Measurements from ENCODE around the gene ATP8A2. TPM values are rescaled to one million over a fixed set of nuclear protein-coding genes. Genes with fewer than 3 reads are reported as not detected.

Gene ATP8A2
- total RNA-seq, 1 donor from 2014 or later, result not detected

GRCh38 chr13:25756251-25756650, 384.5 kb downstream of the ATP8A2 start:
- FAIRE-seq (no peak), DNase-seq (ENCODE audit: low read depth) (no peak)
- no peak for TF ChIP-seq CTCF (IDR thresholded peaks at IDR 0.05; ENCODE audit: insufficient read depth, low read length, severe bottlenecking)
- Histone ChIP-seq H3K4me3 (ENCODE audit: low read depth, low read length) (no peak overlapping the region), H3K27me3 (ENCODE audit: control insufficient read depth, insufficient read depth, low read length) (no peaks in the 10 kb centered on the region), H3K36me3 (ENCODE audit: control insufficient read depth, insufficient read depth, low read length) (no peaks in the 10 kb centered on the region)

GRCh38 chr13:25756912-25757311, 385.1 kb downstream of the ATP8A2 start:
- Histone ChIP-seq H3K36me3 (ENCODE audit: control insufficient read depth, insufficient read depth, low read length) (no peaks in the 10 kb centered on the region), H3K27me3 (ENCODE audit: control insufficient read depth, insufficient read depth, low read length) (peaks cover 2% of the 10 kb centered on the region), H3K4me3 (ENCODE audit: low read depth, low read length) (no peak overlapping the region)
- no peak for FAIRE-seq
- no peak for TF ChIP-seq CTCF (IDR thresholded peaks at IDR 0.05; ENCODE audit: insufficient read depth, low read length, severe bottlenecking)
- DNase-seq (ENCODE audit: low read depth), result no peak

GRCh38 chr13:25761041-25761440, 389.3 kb downstream of the ATP8A2 start:
- Histone ChIP-seq H3K4me3 (ENCODE audit: low read depth, low read length) (no peak overlapping the region), H3K27me3 (ENCODE audit: control insufficient read depth, insufficient read depth, low read length) (peaks cover 2% of the 10 kb centered on the region), H3K36me3 (ENCODE audit: control insufficient read depth, insufficient read depth, low read length) (no peaks in the 10 kb centered on the region)
- no peak for DNase-seq (ENCODE audit: low read depth)
- no peak for TF ChIP-seq CTCF (IDR thresholded peaks at IDR 0.05; ENCODE audit: insufficient read depth, low read length, severe bottlenecking)
- FAIRE-seq, result no peak

- no peak for DNase-seq (ENCODE audit: low read depth)
- FAIRE-seq, result no peak
Measured at GRCh38 chr13:25762281-25762680, 390.5 kb downstream of the ATP8A2 start.

GRCh38 chr13:25762795-25763377, 391.1 kb downstream of the ATP8A2 start:
- no peaks in the 10 kb centered on the region for H3K36me3 ChIP-seq (ENCODE audit: control insufficient read depth, insufficient read depth, low read length)
- DNase-seq (ENCODE audit: low read depth), result no peak
- no peak for FAIRE-seq
- no peak for TF ChIP-seq CTCF (IDR thresholded peaks at IDR 0.05; ENCODE audit: insufficient read depth, low read length, severe bottlenecking)
- no peak overlapping the region for H3K4me3 ChIP-seq (ENCODE audit: low read depth, low read length)
- H3K27me3 ChIP-seq (ENCODE audit: control insufficient read depth, insufficient read depth, low read length), result peaks cover 2% of the 10 kb centered on the region

More at GRCh38 chr13:25762281-25762680, 390.5 kb downstream of the ATP8A2 start:
- H3K27me3 ChIP-seq (ENCODE audit: control insufficient read depth, insufficient read depth, low read length), result peaks cover 2% of the 10 kb centered on the region
- TF ChIP-seq CTCF (IDR thresholded peaks at IDR 0.05; ENCODE audit: insufficient read depth, low read length, severe bottlenecking), result no peak
- H3K36me3 ChIP-seq (ENCODE audit: control insufficient read depth, insufficient read depth, low read length), result no peaks in the 10 kb centered on the region
- no peak overlapping the region for H3K4me3 ChIP-seq (ENCODE audit: low read depth, low read length)

- no peaks in the 10 kb centered on the region for H3K36me3 ChIP-seq (ENCODE audit: control insufficient read depth, insufficient read depth, low read length)
- no peak for TF ChIP-seq CTCF (IDR thresholded peaks at IDR 0.05; ENCODE audit: insufficient read depth, low read length, severe bottlenecking)
- no peak for FAIRE-seq
- DNase-seq (ENCODE audit: low read depth), result no peak
- no peak overlapping the region for H3K4me3 ChIP-seq (ENCODE audit: low read depth, low read length)
- H3K27me3 ChIP-seq (ENCODE audit: control insufficient read depth, insufficient read depth, low read length), result peaks cover 2% of the 10 kb centered on the region
Measured at GRCh38 chr13:25764378-25764777, 392.6 kb downstream of the ATP8A2 start.
